ENCODE results near the gene TBX4.
"Not testable (repeated sequence)": the region's sequence is repeated elsewhere in the genome, so short reads cannot be mapped to it uniquely, and the experiment has no call there.

TBX4 gene

DNA sequence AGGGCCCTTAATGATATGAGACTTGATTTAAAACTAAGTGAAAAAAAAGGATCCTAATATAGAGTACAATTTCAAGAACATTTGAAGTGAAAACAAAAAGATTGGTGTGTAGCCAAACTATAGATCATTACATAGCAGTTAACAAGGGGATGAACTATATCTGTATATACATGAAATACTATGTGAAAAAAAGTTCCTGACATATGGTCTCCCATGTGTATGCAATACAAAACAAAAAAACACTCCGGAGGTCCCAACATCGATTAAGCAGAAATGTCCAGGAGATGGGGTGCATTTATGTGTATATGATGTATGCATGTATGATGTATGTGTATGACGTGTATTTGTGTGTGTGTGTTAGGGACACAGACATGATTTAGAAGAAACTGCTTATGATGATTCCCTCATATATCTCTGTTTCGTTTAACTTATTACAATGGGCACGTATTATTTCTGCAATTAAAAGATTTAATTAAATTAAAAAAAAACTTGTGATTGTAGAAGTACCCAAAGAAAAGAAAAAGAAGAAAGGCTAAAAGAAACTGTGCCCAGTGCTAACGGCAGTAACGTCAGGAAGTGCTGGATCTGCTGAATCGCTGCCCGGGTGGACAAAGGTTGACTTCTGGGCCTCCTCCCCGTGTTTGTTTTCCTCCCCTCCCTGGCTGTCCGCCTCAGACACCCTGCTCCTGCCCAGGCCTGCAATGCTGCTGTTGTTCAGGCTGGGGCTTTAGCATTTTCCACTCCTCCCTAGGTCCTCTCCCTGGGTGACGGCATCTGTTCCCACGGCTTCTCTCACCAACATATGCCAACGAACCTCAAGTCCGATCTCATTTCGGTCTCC, 36.9 kb downstream of the TBX4 start:
- no peak for DNase-seq (ENCODE audit: low read depth, low spot score)
- no peak overlapping the region for H3K4me3 ChIP-seq (ENCODE audit: low read length)

GRCh38 chr17:61489719-61490490, 37.7 kb downstream of the TBX4 start:
- DNase-seq (ENCODE audit: low read depth, low spot score), result no peak
- H3K4me3 ChIP-seq (ENCODE audit: low read length), result no peak overlapping the region

GRCh38 chr17:61490540-61490975, 38.3 kb downstream of the TBX4 start:
- no peak for DNase-seq (ENCODE audit: low read depth, low spot score)

GRCh38 chr17:61491981-61492380, 39.8 kb downstream of the TBX4 start:
- H3K4me3 ChIP-seq (ENCODE audit: low read length), result no peak overlapping the region
- DNase-seq (ENCODE audit: low read depth, low spot score), result no peak

More at GRCh38 chr17:61490540-61490975, 38.3 kb downstream of the TBX4 start:
- no peak overlapping the region for H3K4me3 ChIP-seq (ENCODE audit: low read length)

DNA sequence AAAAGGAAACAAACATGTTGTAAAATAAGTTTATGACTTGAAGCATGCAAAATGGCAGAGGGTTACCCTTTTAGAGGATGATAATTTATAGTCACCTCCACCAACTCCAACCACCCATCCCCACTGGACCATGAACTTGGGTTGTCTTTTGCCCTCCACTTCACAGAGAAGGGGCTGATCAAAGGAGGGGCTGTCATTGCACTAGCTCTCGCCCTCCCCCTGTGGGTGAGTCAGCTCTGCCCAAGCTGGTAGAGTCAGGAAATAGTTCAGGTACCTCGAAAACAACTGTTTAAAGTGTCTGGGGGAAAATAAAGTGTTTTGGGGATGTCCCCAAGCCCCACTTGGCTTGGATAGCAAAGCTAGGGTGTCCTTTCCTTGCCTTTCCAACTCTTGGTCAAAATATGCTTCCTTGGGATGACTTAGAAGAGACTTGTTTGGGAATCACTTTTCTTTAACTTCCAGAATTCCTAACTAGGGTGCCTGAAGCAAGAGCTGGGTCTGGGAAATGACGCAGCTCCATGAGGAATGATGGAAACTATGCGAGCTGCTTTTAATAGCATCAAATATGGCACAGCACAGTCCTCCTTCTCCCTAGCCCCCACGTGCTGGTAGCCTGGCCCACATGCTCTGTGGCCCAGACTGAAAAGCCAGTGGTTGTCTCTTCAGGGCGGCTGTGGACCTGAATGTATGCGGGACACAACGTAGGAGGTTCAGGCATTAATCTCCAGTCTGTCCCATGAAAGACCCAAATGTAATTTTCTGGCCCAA, 40.7 kb downstream of the TBX4 start:
- no peak for DNase-seq (ENCODE audit: low read depth, low spot score)

GRCh38 chr17:61493830-61494324, 41.7 kb downstream of the TBX4 start:
- DNase-seq (ENCODE audit: low read depth, low spot score); H3K4me3 ChIP-seq (ENCODE audit: low read length): not testable (repeated sequence)

More for the DNA sequence above, 40.7 kb downstream of the TBX4 start:
- no peak overlapping the region for H3K4me3 ChIP-seq (ENCODE audit: low read length)

DNA sequence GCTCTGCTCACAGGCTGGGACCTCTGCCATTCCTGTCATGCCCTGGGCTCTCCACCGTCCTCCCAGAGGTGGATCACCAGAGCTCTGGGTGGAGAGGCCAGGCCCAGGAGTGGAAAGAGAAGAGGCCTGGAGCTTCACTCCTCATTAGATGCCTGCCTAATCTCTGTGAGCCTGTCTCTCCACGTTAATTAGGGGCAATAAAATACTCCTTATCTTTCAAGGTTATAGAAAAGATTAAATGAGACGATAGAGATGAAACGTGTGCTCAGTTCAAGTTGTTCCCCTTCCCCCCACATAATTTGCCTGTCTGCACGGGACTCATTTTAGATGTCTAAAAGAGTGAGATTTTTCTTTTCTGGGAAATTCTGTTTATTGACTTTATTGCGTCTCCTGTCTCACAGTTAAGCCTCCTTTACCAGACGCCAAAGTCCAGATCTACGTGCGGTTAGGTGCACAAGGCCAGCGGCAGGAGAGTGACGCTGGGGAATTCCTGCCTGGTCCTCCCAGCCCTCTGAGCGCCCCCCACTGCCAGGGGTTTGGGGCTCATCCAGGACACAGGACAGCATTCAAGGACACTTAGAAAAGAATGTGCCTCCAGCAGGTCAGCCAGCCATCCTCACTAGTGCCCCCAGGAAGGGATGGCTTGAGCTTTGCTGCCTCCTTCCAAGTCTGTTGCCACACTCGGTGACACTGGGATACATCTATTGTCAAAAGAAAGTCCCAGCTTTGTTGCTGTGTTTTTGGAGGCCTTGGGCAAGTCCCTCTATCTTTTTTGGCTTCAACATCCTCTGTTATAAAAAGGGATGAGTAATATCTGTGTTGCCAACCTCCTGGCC, 42.3 kb downstream of the TBX4 start:
- no peak overlapping the region for H3K4me3 ChIP-seq (ENCODE audit: low read length)
- DNase-seq (ENCODE audit: low read depth, low spot score), result no peak

DNA sequence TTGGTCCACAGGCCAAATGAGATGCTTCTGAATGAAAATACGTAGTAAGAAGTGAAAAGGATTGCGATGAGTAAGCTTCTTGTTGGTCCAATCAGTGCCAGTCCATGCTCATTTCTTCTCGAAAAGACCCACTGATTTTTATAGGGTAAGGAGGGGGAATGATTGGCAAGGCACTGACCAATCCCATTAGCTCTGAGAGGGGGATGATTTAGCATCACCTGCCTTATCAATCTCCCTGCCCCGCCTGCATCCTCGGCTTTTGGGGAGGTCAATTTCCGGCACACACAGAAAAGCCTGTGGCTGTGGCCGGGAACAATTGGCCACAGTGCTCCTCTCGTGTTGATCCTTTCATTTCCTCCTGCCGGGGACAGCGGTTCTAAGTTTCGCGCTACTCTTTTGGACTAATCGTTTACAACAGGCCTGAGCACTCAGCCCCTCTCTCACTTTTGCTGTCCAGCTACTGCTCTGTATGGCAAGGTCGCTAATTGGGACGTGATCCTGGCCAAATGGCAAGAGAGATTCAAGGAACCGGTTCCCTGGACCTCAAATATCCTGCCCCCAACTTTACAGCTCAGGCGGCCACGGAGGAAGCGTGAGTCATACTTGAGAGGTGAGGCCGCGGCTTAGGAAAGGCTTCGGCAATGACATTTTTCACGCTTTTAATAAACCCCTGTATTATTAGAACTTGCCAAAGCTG, 43.1 kb downstream of the TBX4 start:
- DNase-seq (ENCODE audit: low read depth, low spot score), result no peak
- H3K4me3 ChIP-seq (ENCODE audit: low read length), result no peak overlapping the region

DNA sequence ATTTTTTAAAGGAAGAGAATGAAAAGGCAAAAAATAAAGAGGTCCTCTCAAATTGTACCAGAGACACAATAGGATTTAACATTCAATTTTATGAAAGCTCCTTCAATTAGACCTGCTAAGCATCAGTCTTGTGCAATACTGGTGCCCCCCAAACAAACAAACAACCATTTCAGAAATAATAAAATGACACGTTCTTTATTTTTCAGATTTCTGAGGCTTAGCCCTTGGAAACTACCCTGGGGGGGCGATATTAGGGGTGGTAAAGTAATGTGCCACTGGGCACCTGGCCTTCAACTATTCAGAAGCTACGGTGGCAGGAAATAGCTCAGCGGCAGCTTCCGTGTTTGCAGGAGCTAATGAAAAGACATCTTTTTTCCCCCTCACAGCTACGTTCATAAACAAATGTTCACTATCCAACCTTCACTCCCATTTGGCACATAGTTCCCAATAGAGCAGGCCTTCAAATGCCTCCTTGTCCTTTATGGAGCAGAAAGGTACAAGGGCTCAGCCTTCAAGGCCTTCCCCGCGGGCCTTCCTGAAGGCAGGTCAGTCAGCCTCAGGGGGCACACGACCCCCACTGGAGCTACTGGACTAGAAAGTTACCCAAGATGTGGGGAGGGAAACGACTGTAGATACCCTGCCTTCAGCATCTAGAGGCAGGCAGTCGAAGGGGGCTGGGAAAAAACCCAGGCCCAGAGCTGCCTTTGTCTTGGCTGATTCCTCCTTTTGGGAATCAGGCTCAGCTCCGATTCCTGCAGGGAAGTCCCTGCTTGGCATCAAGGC, 44.1 kb downstream of the TBX4 start:
- no peak for DNase-seq (ENCODE audit: low read depth, low spot score)
- no peak overlapping the region for H3K4me3 ChIP-seq (ENCODE audit: low read length)

DNA sequence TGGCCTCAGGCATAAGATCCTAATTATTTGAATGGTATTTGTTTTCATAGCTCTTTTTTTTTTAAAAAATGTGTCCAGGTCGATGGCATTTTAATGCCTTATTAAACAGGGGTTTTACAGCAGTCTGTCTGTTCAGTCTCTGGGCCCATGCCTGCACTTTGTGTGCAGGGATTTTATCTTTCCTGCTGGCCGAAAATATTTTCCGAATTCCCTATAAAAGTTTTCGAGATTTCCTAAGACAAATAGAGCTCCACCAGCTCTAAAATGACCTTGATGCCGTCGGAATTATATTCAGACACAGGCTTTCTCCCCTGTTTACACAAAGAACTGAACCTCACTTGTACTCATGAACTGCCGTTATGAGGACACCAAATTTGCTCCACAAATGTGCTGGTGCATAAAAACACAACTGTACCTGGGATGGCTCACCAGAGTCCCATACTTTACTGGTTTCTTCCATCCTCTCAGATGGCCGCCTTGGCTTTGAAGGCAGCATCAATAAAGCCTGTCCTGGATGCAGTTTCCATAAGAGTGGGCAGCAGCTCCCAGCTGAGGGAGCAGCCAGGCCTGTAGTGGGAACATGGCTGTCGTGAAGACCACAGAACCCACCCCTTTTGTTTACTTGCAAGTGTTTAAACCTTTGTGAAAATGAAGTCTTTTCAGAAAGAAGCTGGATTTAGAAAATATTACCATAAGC, 44.9 kb downstream of the TBX4 start:
- no peak for DNase-seq (ENCODE audit: low read depth, low spot score)
- no peak overlapping the region for H3K4me3 ChIP-seq (ENCODE audit: low read length)

GRCh38 chr17:61498042-61498994, 46.1 kb downstream of the TBX4 start:
- no peak for DNase-seq (ENCODE audit: low read depth, low spot score)

GRCh38 chr17:61499632-61500031, 47.4 kb downstream of the TBX4 start:
- no peak for DNase-seq (ENCODE audit: low read depth, low spot score)
- H3K4me3 ChIP-seq (ENCODE audit: low read length), result no peak overlapping the region

More at GRCh38 chr17:61498042-61498994, 46.1 kb downstream of the TBX4 start:
- no peak overlapping the region for H3K4me3 ChIP-seq (ENCODE audit: low read length)

GRCh38 chr17:61500287-61500686, 48.1 kb downstream of the TBX4 start:
- H3K4me3 ChIP-seq (ENCODE audit: low read length), result no peak overlapping the region
- DNase-seq (ENCODE audit: low read depth, low spot score), result no peak

- no peak for DNase-seq (ENCODE audit: low read depth, low spot score)
- H3K4me3 ChIP-seq (ENCODE audit: low read length), result no peak overlapping the region
Observed at GRCh38 chr17:61502292-61502691, 50.1 kb downstream of the TBX4 start.

- no peak for DNase-seq (ENCODE audit: low read depth, low spot score)
- no peak overlapping the region for H3K4me3 ChIP-seq (ENCODE audit: low read length)
Observed at GRCh38 chr17:61503961-61504360, 51.7 kb downstream of the TBX4 start.

GRCh38 chr17:61504697-61505096, 52.5 kb downstream of the TBX4 start:
- no peak for DNase-seq (ENCODE audit: low read depth, low spot score)
- H3K4me3 ChIP-seq (ENCODE audit: low read length), result no peak overlapping the region
